ENCODE results near the gene TTLL12. TPM values are rescaled to one million over a fixed set of nuclear protein-coding genes. Genes with fewer than 3 reads are reported as not detected.

TTLL12 gene
- total RNA-seq, result 10 to 100 TPM; 14.4 to 34.5 (median 25.7) TPM

DNA sequence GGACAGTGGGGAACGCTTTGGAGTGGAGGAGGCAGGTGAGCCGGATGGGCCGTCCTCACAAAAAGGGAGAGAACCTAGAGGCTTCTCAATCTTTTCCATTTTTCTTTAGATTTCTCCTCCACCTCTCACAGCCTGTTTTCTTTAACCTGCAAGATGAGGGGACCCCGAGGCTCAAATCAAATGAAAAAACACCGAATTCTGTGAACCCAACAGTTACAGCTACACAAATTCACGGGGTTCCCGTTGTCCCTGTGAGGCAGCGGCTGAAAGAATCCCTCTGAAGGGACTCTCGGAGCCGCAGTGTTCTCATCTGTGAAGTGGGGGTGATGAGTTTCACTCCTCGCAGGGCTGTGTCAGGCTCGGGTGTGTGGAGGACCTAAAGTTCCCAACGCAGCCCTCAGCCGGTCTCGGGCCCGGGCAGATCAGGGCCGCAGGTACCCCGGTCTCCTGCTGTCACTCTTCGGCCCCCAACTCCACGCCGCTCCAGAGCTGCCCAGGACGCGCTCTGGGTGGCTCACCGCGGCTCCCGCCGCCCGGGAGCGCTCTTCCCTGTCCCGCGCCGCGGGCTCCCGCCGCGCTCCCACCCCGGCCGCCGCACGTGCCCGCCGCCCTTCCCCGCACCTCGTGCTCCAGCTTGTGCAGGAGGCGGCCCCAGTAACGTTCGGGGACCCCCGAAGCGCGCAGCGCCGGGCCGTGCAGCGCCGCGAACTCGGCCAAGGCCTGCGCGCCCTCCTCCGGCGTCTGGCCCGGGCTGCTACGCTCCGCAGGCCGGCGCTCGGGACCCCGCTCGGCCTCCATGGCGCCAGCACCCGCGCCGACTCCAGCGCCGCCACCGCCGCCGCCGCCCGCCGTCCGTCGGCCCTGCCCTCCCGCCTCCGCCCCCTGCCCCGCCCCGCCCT, at the start of gene TTLL12:
Gene TTLL12 (minus strand): TSS at position 863 of the 899 bp plus-strand sequence. CDS start 65 bp downstream, at position 798.
- TF ChIP-seq, protein P1, sequence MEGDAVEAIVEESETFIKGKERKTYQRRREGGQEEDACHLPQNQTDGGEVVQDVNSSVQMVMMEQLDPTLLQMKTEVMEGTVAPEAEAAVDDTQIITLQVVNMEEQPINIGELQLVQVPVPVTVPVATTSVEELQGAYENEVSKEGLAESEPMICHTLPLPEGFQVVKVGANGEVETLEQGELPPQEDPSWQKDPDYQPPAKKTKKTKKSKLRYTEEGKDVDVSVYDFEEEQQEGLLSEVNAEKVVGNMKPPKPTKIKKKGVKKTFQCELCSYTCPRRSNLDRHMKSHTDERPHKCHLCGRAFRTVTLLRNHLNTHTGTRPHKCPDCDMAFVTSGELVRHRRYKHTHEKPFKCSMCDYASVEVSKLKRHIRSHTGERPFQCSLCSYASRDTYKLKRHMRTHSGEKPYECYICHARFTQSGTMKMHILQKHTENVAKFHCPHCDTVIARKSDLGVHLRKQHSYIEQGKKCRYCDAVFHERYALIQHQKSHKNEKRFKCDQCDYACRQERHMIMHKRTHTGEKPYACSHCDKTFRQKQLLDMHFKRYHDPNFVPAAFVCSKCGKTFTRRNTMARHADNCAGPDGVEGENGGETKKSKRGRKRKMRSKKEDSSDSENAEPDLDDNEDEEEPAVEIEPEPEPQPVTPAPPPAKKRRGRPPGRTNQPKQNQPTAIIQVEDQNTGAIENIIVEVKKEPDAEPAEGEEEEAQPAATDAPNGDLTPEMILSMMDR (IDR thresholded peaks at IDR 0.05; ENCODE audit: low read depth), result no peak

DNA sequence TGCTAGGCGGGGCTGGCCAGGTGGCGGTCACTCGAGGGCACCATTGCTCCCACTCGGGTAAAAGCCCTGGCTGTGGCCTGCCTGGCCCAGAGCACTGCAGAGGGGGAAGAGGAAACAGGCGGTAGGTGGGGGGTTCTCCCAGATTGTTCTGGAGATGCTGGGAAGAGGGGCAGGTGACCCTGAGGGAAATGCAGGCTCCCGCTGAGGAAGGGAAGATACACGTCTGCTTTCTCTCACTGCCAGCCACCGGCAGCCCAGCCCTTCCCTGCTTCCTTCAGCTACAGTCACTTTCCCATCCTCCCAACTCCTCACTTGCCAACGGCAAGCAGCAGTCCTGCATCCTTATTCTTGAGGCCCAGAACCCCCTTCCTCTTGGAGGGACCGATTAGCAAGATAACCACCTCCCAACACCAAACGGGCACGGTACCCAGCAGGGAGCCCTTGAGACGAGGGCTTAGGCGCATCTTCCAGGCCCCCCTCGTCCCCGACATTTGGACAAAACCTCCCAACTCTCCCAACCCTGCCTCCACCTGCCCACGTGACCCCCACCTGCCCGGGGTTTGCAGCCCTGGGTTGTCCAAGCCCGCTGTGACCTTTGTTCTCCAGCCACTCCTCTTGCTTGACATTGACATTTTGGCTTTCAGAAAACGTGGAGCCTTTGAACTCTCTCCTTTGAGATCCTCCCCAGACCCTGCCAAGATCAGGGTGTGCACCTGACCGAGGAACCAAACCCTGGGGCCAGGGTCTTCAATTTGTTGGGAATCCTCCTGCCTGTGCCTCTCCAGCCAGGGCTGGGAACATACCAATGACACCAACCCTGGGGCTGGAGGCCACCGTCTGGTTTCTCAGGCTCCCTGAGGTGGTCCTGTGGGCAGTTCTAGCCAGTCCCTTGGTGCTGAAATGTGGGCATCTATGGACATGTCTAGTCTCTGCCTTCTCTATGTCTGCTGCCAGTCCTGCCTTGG, 48.8 kb upstream of the TTLL12 start:
- TF ChIP-seq, protein P1 (IDR thresholded peaks at IDR 0.05; ENCODE audit: low read depth), result no peak

DNA sequence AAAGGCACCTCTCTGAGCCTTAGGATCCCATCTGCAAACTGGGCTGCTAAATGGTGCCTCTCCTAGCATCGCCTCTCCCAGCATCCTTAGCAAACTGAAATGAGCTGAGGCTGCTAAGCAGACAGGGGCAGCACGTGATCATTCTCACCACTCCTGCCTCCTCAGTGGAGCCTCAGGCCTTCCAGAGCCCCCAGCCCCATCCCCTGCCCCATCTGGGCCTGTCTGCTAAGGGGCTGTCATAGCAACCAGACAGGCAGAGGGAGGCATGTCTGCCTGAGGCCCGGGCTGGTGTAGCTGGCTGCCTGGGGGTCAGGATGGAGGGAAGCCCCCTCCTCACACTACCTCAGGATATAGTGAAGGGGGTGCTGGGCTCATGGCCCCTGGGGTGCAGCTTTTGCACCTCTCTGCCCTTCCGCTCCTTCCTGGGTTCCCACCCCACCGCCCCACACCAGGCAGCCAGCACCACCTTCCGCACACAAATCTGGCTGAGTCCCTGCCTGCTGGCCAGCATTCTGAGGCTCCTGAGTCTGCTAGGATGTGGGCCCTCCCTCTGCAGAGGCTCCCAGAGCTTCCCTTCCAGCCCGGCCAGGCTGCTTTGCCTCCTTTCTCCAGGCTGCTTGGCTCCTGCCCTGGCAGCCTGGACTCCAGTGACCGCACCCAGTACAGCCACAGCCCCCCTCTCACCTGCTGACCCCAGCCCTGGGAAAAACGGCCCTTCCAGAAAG, 47.5 kb upstream of the TTLL12 start:
- TF ChIP-seq, protein P1 (IDR thresholded peaks at IDR 0.05; ENCODE audit: low read depth), result no peak

- TF ChIP-seq, protein P1 (IDR thresholded peaks at IDR 0.05; ENCODE audit: low read depth), result no peak
Measured at GRCh38 chr22:43233529-43233928, 46.6 kb upstream of the TTLL12 start.

GRCh38 chr22:43232445-43232844, 45.5 kb upstream of the TTLL12 start:
- TF ChIP-seq, protein P1 (IDR thresholded peaks at IDR 0.05; ENCODE audit: low read depth), result no peak

GRCh38 chr22:43231724-43232034, 44.7 kb upstream of the TTLL12 start:
- TF ChIP-seq, protein P1 (IDR thresholded peaks at IDR 0.05; ENCODE audit: low read depth), result no peak
